ENCODE measurements around the gene SPG7. TPM values are rescaled to one million over a fixed set of nuclear protein-coding genes. Genes with fewer than 3 reads are reported as not detected.
A peak's percentile ranks its signal among the peaks of the same experiment; 100 is the strongest.

The SPG7 gene
- total RNA-seq, 1 experiment from 2014 or later = 82.4 TPM

DNA sequence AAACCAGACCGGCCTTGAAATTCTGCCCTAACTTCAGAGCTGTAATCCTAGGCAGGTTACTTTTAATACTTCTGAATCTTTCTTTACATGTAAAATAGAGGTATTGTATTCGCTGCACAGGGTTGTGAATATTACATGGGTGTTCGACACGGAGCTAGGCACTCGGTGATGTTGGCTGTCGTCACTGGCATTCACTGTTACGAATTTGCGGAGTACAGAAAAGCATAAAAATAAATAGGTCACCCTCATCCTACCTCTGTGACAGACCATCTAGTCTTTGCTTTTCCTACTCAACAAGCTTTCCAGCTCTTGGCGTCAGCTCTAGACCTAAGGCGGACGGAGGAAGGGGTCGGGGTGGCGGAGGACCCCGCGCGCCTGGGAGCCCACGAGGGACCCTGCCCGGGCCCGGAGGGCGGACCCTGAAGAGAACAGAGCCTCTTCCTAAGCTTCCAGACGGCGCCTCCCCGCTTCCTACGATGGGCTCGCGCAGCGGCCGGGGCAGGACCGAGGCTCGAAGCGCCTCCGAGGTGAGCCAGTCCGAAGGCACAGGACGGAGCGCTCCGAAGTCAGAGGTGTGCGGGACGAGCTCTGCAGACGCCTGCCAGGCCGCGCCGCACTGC is 879 bp upstream of the SPG7 start:
- H3K9me3 Mint-ChIP-seq (ENCODE audit: unreplicated experiment) = no peaks in the 10 kb centered on the region
- H3K27me3 Mint-ChIP-seq (ENCODE audit: insufficient read depth, unreplicated experiment) = no peaks in the 10 kb centered on the region
- H3K36me3 Mint-ChIP-seq (ENCODE audit: insufficient read depth, unreplicated experiment) = peaks cover 27% of the 10 kb centered on the region
- H3K4me3 Mint-ChIP-seq (ENCODE audit: unreplicated experiment) = peak overlapping the region; percentile 77
- DNase-seq (ENCODE audit: unreplicated experiment) = no peak
- no TSS peak for BruUV-seq (replicated peaks)
- H3K27ac Mint-ChIP-seq (ENCODE audit: low read depth, unreplicated experiment) = peak overlapping the region; percentile 12
- intact Hi-C loops (cut with micrococcal nuclease) = loop anchor here (5.0 kb wide), 1 partner anchor 110 kb away; no protein-coding TSS in a partner anchor
- TF ChIP-seq, protein P1, sequence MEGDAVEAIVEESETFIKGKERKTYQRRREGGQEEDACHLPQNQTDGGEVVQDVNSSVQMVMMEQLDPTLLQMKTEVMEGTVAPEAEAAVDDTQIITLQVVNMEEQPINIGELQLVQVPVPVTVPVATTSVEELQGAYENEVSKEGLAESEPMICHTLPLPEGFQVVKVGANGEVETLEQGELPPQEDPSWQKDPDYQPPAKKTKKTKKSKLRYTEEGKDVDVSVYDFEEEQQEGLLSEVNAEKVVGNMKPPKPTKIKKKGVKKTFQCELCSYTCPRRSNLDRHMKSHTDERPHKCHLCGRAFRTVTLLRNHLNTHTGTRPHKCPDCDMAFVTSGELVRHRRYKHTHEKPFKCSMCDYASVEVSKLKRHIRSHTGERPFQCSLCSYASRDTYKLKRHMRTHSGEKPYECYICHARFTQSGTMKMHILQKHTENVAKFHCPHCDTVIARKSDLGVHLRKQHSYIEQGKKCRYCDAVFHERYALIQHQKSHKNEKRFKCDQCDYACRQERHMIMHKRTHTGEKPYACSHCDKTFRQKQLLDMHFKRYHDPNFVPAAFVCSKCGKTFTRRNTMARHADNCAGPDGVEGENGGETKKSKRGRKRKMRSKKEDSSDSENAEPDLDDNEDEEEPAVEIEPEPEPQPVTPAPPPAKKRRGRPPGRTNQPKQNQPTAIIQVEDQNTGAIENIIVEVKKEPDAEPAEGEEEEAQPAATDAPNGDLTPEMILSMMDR (IDR thresholded peaks at IDR 0.05; ENCODE audit: unreplicated experiment) = no peak
- POLR2A ChIA-PET = interaction anchor here (1.0 to 4.8 kb wide), 24 partner anchors 9 to 267 kb away, joined by 3 to 46 read pairs (median 6); partner anchors contain the start of gene ANKRD11
- CTCF ChIA-PET = interaction anchor here (0.5 to 0.9 kb wide), 4 partner anchors 16 to 191 kb away, joined by 3 to 4 read pairs (median 4); no protein-coding TSS in a partner anchor
- H3K4me1 Mint-ChIP-seq (ENCODE audit: insufficient read depth, unreplicated experiment) = peaks cover 18% of the 10 kb centered on the region

DNA sequence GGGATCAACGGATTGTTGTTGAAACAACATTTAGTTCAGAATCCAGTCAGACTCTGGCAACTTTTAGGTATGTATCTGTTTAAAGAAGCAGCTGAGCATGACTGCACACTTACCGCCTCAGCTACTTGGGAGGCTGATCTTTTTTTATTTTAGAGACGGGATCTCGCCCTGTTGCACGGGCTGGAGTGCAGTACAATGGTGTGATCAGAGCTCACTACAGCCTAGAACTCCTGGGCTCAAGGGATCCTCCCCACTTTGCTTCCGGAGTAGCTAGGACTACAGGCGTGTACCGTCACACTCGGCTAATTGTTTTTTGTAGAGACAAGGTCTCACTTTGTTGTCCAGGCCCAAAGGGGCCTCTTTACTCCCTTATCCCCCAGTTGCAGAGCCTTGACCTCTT is 2.3 kb downstream of the SPG7 start:
- no peak overlapping the region for H3K4me3 Mint-ChIP-seq (ENCODE audit: unreplicated experiment)
- intact Hi-C loops (cut with micrococcal nuclease) = no loop called here
- H3K27ac Mint-ChIP-seq (ENCODE audit: low read depth, unreplicated experiment) = no peak overlapping the region
- H3K27me3 Mint-ChIP-seq (ENCODE audit: insufficient read depth, unreplicated experiment) = no peaks in the 10 kb centered on the region
- no peak for DNase-seq (ENCODE audit: unreplicated experiment)
- peaks cover 55% of the 10 kb centered on the region for H3K36me3 Mint-ChIP-seq (ENCODE audit: insufficient read depth, unreplicated experiment)
- TF ChIP-seq, protein P1 (IDR thresholded peaks at IDR 0.05; ENCODE audit: unreplicated experiment) = no peak
- POLR2A ChIA-PET = interaction anchor here (0.7 to 4.8 kb wide), 3 partner anchors 21 to 115 kb away, joined by 3 to 46 read pairs (median 26); partner anchors contain the start of gene ANKRD11
- no peaks in the 10 kb centered on the region for H3K9me3 Mint-ChIP-seq (ENCODE audit: unreplicated experiment)
- CTCF ChIA-PET = no interaction called here
- no TSS peak for BruUV-seq (replicated peaks)
- H3K4me1 Mint-ChIP-seq (ENCODE audit: insufficient read depth, unreplicated experiment) = peaks cover 8% of the 10 kb centered on the region

DNA sequence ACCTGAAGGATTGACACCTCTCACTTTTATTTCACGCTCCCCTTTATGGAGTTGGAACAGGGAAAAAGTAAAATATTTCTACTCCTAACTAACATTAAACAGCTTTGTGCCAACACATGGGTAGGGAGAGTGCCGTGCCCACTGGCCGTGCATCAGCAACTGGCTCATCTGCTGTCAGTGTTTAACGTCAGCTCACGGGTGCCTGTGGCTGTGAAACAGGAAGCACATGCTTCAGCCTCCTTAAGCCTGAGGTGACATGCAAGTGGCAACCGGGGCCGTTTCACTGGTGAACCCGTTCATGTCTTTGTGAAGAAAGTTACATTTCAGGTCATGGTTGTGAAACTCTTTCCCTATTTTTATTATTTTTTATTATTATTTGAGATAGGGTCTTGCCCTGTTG is 3.2 kb downstream of the SPG7 start:
- TF ChIP-seq, protein P1 (IDR thresholded peaks at IDR 0.05; ENCODE audit: unreplicated experiment) = no peak
- H3K27ac Mint-ChIP-seq (ENCODE audit: low read depth, unreplicated experiment) = no peak overlapping the region
- ChIA-PET CTCF (interaction anchor here (0.6 kb wide), 1 partner anchor 791 kb away, joined by 6 read pairs; no protein-coding TSS in a partner anchor), POLR2A (interaction anchor here (1.0 to 4.8 kb wide), 2 partner anchors 34 to 48 kb away, joined by 3 to 26 read pairs; no protein-coding TSS in a partner anchor)
- peaks cover 63% of the 10 kb centered on the region for H3K36me3 Mint-ChIP-seq (ENCODE audit: insufficient read depth, unreplicated experiment)
- intact Hi-C loops (cut with micrococcal nuclease) = no loop called here
- H3K4me1 Mint-ChIP-seq (ENCODE audit: insufficient read depth, unreplicated experiment) = no peaks in the 10 kb centered on the region
- H3K27me3 Mint-ChIP-seq (ENCODE audit: insufficient read depth, unreplicated experiment) = no peaks in the 10 kb centered on the region
- no peaks in the 10 kb centered on the region for H3K9me3 Mint-ChIP-seq (ENCODE audit: unreplicated experiment)
- DNase-seq (ENCODE audit: unreplicated experiment) = no peak
- no peak overlapping the region for H3K4me3 Mint-ChIP-seq (ENCODE audit: unreplicated experiment)
- BruUV-seq (replicated peaks) = no TSS peak

DNA sequence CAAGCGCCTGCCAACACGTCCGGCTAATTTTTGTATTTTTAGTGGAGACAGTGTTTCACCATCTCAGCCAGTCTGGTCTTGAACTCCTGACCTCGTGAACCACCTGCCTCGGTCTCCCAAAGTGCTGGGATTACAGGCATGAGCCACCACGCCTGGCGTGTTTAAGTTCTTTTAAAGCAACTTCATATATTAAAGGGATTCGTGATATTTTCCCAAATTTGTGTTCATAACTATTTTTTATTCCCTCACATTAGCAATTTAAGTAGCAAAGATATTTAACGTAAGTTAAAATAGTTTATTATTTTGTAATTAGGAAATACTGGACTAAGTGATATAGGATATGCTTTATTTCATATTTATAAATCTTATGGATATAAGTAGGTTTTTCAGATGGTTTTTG is 4.2 kb downstream of the SPG7 start:
- no peak for DNase-seq (ENCODE audit: unreplicated experiment)
- no peaks in the 10 kb centered on the region for H3K9me3 Mint-ChIP-seq (ENCODE audit: unreplicated experiment)
- H3K4me1 Mint-ChIP-seq (ENCODE audit: insufficient read depth, unreplicated experiment) = no peaks in the 10 kb centered on the region
- BruUV-seq (replicated peaks) = no TSS peak
- TF ChIP-seq, protein P1 (IDR thresholded peaks at IDR 0.05; ENCODE audit: unreplicated experiment) = no peak
- H3K27ac Mint-ChIP-seq (ENCODE audit: low read depth, unreplicated experiment) = no peak overlapping the region
- ChIA-PET CTCF (interaction anchor here (0.7 kb wide), 1 partner anchor 253 kb away, joined by 3 read pairs; no protein-coding TSS in a partner anchor), POLR2A (no interaction called here)
- H3K27me3 Mint-ChIP-seq (ENCODE audit: insufficient read depth, unreplicated experiment) = no peaks in the 10 kb centered on the region
- H3K36me3 Mint-ChIP-seq (ENCODE audit: insufficient read depth, unreplicated experiment) = peaks cover 74% of the 10 kb centered on the region
- intact Hi-C loops (cut with micrococcal nuclease) = no loop called here
- no peak overlapping the region for H3K4me3 Mint-ChIP-seq (ENCODE audit: unreplicated experiment)
